GM12891 (cell line): Measurements from ENCODE around the gene CREB5.

Source experiments
- DNase-seq: peaks from one replicate; pipeline ENCODE4 v3.0.0; 2011; ENCODE audit warnings: low spot score; ENCODE audit not compliant: insufficient read length
- FAIRE-seq: peaks from 2 replicates; lab custom pipeline; 2011; peaks lifted over from hg19 to GRCh38; lab: Jason Lieb, UNC
- PAX5 ChIP-seq: IDR thresholded peaks from 2 replicates; pipeline ENCODE4 v1.6.1; 2011; ENCODE audit warnings: low read length, moderate library complexity, mild to moderate bottlenecking; ENCODE audit not compliant: insufficient read depth, severe bottlenecking
- POLR2A ChIP-seq: IDR thresholded peaks from 2 replicates; pipeline ENCODE4 v1.6.1; 2011; ENCODE audit warnings: low read depth, low read length, control low read depth
- POLR2AphosphoS5 ChIP-seq: IDR thresholded peaks from 2 replicates; pipeline ENCODE4 v1.6.1; 2011; ENCODE audit warnings: low read depth, low read length, control low read depth
- POU2F2 ChIP-seq: IDR thresholded peaks from 2 replicates; pipeline ENCODE4 v1.6.1; 2011; ENCODE audit warnings: low read depth, mild to moderate bottlenecking, control low read depth, low read length, moderate library complexity
- SPI1 ChIP-seq: IDR thresholded peaks from 2 replicates; pipeline ENCODE4 v1.6.1; 2011; ENCODE audit warnings: low read depth, low read length, control low read depth
- TAF1 ChIP-seq: IDR thresholded peaks from 2 replicates; pipeline ENCODE4 v1.6.1; 2011; ENCODE audit warnings: low read depth, low read length, control low read depth

Gene CREB5

GRCh38 chr7:28853834-28854749 lies 441.8 kb downstream of the CREB5 start:
- no peak for TF ChIP-seq POU2F2
- TF ChIP-seq POLR2A: no peak
- TF ChIP-seq TAF1: no peak
- no peak for TF ChIP-seq SPI1
- TF ChIP-seq PAX5: no peak
- TF ChIP-seq POLR2AphosphoS5: no peak
- DNase-seq (peak; percentile 91), FAIRE-seq (peak; percentile 95)

GRCh38 chr7:28854750-28855074 lies 442.4 kb downstream of the CREB5 start:
- DNase-seq (no peak), FAIRE-seq (no peak)
- TF ChIP-seq POLR2A (no peak), PAX5 (no peak), TAF1 (no peak), POLR2AphosphoS5 (no peak), POU2F2 (no peak)

DNA sequence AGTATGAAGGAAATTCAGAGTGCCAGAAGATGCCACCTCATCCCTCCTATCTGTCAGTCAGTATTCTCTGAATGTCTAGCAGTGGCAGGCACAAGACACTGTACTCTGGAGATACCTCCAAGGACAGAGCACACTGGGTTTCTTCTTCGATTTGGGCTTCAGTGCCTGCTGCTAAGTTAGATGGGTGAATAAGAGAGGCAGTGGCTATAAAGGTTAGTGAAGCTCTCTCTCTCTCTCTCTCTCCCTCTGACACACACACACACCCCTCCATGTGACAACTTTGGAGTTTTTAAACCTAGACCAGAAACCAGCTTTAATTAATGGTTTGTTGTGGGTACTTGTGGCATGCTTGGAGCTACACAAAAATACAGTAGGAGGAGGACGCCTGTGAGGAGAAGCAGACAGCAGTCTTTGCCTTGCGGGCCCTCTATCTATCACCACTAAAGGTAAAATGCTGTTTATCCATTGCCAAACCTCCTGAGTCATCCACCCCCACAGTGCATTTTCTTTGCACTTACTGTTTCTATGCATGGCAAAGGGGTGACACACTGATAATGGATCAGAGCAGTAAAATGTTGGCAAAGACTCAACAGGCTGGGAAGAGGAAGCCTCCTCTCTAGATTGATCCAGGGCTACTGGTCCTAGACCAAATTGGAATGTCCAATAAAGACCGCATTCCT lies 443.4 kb downstream of the CREB5 start:
- no peak for DNase-seq
- no peak for FAIRE-seq
- TF ChIP-seq PAX5 (no peak), POLR2A (no peak), TAF1 (no peak), POU2F2 (no peak), SPI1 (no peak), POLR2AphosphoS5 (no peak)

- TF ChIP-seq POLR2AphosphoS5 (no peak), POU2F2 (no peak), POLR2A (no peak)
- FAIRE-seq (no peak), DNase-seq (no peak)
These were observed 444.3 kb downstream of the CREB5 start for GRCh38 chr7:28856656-28857055.

GRCh38 chr7:28858206-28858605 lies 445.9 kb downstream of the CREB5 start:
- FAIRE-seq (no peak), DNase-seq (no peak)
- no peak for TF ChIP-seq SPI1
- no peak for TF ChIP-seq POU2F2
- TF ChIP-seq POLR2AphosphoS5: no peak
- no peak for TF ChIP-seq PAX5
- TF ChIP-seq POLR2A: no peak
- no peak for TF ChIP-seq TAF1

GRCh38 chr7:28858895-28859294 lies 446.6 kb downstream of the CREB5 start:
- FAIRE-seq (no peak), DNase-seq (no peak)
- no peak for TF ChIP-seq PAX5
- TF ChIP-seq TAF1: no peak

DNA sequence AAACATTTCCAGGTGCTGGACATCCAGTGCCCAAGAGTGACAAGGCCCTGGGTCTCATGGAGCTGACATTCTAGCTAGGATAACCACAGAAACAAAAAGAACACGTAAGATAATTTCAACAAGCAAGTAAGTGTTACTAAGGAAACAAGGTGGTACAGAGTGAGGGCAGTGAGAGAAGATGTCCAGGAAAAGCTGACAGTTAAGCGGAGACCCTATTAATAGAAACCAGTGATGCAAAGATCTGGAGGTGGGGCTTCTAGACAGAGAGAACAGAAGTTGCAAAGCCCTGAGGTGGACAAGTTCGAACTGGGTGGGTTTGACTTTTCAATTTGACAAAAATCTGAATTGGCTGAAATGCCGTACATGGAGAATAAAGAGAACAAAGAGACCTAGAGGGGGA lies 449.5 kb downstream of the CREB5 start:
- no peak for FAIRE-seq
- no peak for DNase-seq
- TF ChIP-seq POLR2AphosphoS5: no peak
- TF ChIP-seq PAX5: no peak
- no peak for TF ChIP-seq TAF1
- no peak for TF ChIP-seq POLR2A
- no peak for TF ChIP-seq POU2F2
- no peak for TF ChIP-seq SPI1

GRCh38 chr7:28862595-28863272 lies 450.4 kb downstream of the CREB5 start:
- FAIRE-seq: no peak
- DNase-seq: no peak
- TF ChIP-seq POLR2A (no peak), TAF1 (no peak), POLR2AphosphoS5 (no peak), POU2F2 (no peak), SPI1 (no peak), PAX5 (no peak)

DNA sequence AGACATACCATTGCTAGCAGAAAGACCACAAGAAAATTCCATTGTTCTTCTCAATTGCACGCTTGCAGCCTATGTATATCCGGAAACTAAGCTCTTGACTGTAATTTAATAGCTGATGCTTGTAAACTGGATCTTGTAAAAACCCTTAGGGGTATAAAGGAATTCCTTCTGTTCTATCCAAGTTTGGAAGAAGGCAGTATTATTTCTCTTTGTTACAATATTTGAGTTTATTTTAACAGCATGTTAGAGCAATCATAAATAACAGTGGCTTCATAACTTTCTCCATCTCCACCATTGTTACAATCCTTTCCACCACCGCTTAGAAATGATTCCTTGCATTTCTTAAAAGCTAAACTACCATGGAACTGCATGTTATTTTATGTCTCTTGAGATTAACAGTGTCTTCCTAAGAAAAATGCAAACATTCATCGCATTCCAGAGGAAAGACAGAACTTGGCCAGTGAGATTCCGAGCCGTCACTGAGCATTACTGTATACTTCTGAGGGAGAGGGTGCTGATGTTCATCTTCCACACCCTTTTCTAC lies 453.4 kb downstream of the CREB5 start:
- DNase-seq (no peak), FAIRE-seq (no peak)
- TF ChIP-seq TAF1: no peak
- no peak for TF ChIP-seq POLR2A
- TF ChIP-seq PAX5: no peak
- TF ChIP-seq SPI1: no peak
